NCI-H1930 (cell line): ENCODE results near the gene CDC73.
"Not testable (repeated sequence)": the region's sequence is repeated elsewhere in the genome, so short reads cannot be mapped to it uniquely, and the experiment has no call there.

Source experiments
- DNase-seq, 2 experiments: peaks; one replicate each; lab custom pipeline; 2025; lab: John Stamatoyannopoulos, UW

Gene CDC73

GRCh38 chr1:193231146-193231545, 109.3 kb downstream of the CDC73 start:
- DNase-seq = not testable (repeated sequence)

- no peak for DNase-seq
These were observed 112.7 kb downstream of the CDC73 start for GRCh38 chr1:193234530-193234929.

GRCh38 chr1:193237381-193237978, 115.6 kb downstream of the CDC73 start:
- no peak for DNase-seq

GRCh38 chr1:193240609-193241008, 118.8 kb downstream of the CDC73 start:
- DNase-seq = no peak

GRCh38 chr1:193241132-193241827, 119.4 kb downstream of the CDC73 start:
- no peak for DNase-seq

GRCh38 chr1:193242000-193242399, 120.2 kb downstream of the CDC73 start:
- no peak for DNase-seq

- DNase-seq = no peak
These were observed 127.4 kb downstream of the CDC73 start for GRCh38 chr1:193249187-193249586.

- no peak for DNase-seq
These were observed 130.1 kb downstream of the CDC73 start for GRCh38 chr1:193251950-193252349.

GRCh38 chr1:193256019-193256418, 134.2 kb downstream of the CDC73 start:
- DNase-seq = no peak

GRCh38 chr1:193259636-193260035, 137.8 kb downstream of the CDC73 start:
- DNase-seq = no peak

GRCh38 chr1:193260056-193260745, 138.4 kb downstream of the CDC73 start:
- DNase-seq = no peak

GRCh38 chr1:193260896-193261295, 139.1 kb downstream of the CDC73 start:
- DNase-seq = no peak

GRCh38 chr1:193262661-193263060, 140.8 kb downstream of the CDC73 start:
- no peak for DNase-seq

- no peak for DNase-seq
These were observed 142.7 kb downstream of the CDC73 start for GRCh38 chr1:193264313-193265065.

- no peak for DNase-seq
These were observed 143.9 kb downstream of the CDC73 start for GRCh38 chr1:193265716-193266115.

GRCh38 chr1:193266794-193267193, 145.0 kb downstream of the CDC73 start:
- not testable (repeated sequence) for DNase-seq

- DNase-seq = no peak
These were observed 149.2 kb downstream of the CDC73 start for GRCh38 chr1:193270996-193271395.

GRCh38 chr1:193275773-193276172, 153.9 kb downstream of the CDC73 start:
- no peak for DNase-seq

GRCh38 chr1:193278968-193279367, 157.1 kb downstream of the CDC73 start:
- DNase-seq = no peak

- DNase-seq = no peak
These were observed 160.1 kb downstream of the CDC73 start for GRCh38 chr1:193281894-193282293.

- DNase-seq = no peak
These were observed 161.2 kb downstream of the CDC73 start for GRCh38 chr1:193283016-193283415.

- no peak for DNase-seq
These were observed 162.4 kb downstream of the CDC73 start for GRCh38 chr1:193284219-193284618.

GRCh38 chr1:193285641-193286040, 163.8 kb downstream of the CDC73 start:
- no peak for DNase-seq
